Epithelial cell of proximal tubule (primary cell): ENCODE results near the gene BPIFB4. TPM values are rescaled to one million over a fixed set of nuclear protein-coding genes. Genes with fewer than 3 reads are reported as not detected.

ENCODE experiments used
- DNase-seq: peaks from one replicate; pipeline ENCODE4 v3.0.0-alpha.2; 2011; ENCODE audit warnings: low read depth
- H3K4me3 ChIP-seq: 2 replicates; pipeline ENCODE4 v1.5.1; 2011; ENCODE audit warnings: low read depth, mild to moderate bottlenecking, low read length
- CTCF ChIP-seq: conservative IDR thresholded peaks from 2 replicates; pipeline ENCODE4 v1.5.1; 2012; ENCODE audit warnings: low read depth, mild to moderate bottlenecking, low read length
- total RNA-seq: library from RNA; depleted of rRNA; stranded (reverse); fragments of >200 nt; gene quantifications from 2 replicates; pipeline ENCODE4 v1.2.3, GENCODE V29; 2015

The BPIFB4 gene
- total RNA-seq, 1 donor from 2014 or later = not detected

GRCh38 chr20:33084722-33085121, 5.3 kb downstream of the BPIFB4 start:
- H3K4me3 ChIP-seq = no peak overlapping the region
- no peak for DNase-seq
- TF ChIP-seq CTCF = no peak

- TF ChIP-seq CTCF = no peak
- DNase-seq = no peak
- no peak overlapping the region for H3K4me3 ChIP-seq
These were observed 6.7 kb downstream of the BPIFB4 start for GRCh38 chr20:33086052-33086722.

GRCh38 chr20:33091147-33091546, 11.7 kb downstream of the BPIFB4 start:
- no peak for DNase-seq
- no peak for TF ChIP-seq CTCF
- H3K4me3 ChIP-seq = no peak overlapping the region

- no peak for DNase-seq
- TF ChIP-seq CTCF = no peak
- no peak overlapping the region for H3K4me3 ChIP-seq
These were observed 12.2 kb downstream of the BPIFB4 start for GRCh38 chr20:33091693-33092092.

GRCh38 chr20:33092361-33092760, 12.9 kb downstream of the BPIFB4 start:
- no peak overlapping the region for H3K4me3 ChIP-seq
- no peak for DNase-seq
- no peak for TF ChIP-seq CTCF

- no peak overlapping the region for H3K4me3 ChIP-seq
- no peak for DNase-seq
These were observed 13.6 kb downstream of the BPIFB4 start for GRCh38 chr20:33093074-33093473.

More at GRCh38 chr20:33093074-33093473, 13.6 kb downstream of the BPIFB4 start:
- no peak for TF ChIP-seq CTCF
